Endothelial cell of umbilical vein (primary cell): ENCODE data around the gene MINDY2. TPM values are rescaled to one million over a fixed set of nuclear protein-coding genes. Genes with fewer than 3 reads are reported as not detected.

Experiments used
- BruUV-seq: library from RNA; stranded (reverse); fragments of 400-500 nt; replicated peaks from 2 replicates; lab custom pipeline; 2021; lab: Mats Ljungman, UMichigan
- CTCF ChIA-PET: fragments of 300-600, 350-600 bp; sonication (Branson Sonifier 250); formaldehyde crosslinking; loops from one replicate; lab custom pipeline; 2021; ENCODE audit warnings: antibody characterized with exemption, inconsistent platforms; lab: Charles Lee
- POLR2A ChIA-PET: fragments of 300-600, 350-600 bp; sonication (Branson Sonifier 250); formaldehyde crosslinking; loops from one replicate; lab custom pipeline; 2021; ENCODE audit warnings: antibody characterized with exemption, inconsistent platforms; lab: Charles Lee
- DNase-seq: peaks from one replicate; pipeline ENCODE4 v3.0.0-alpha.2; 2011; ENCODE audit warnings: low read depth, low spot score
- FAIRE-seq: peaks from 2 replicates; lab custom pipeline; 2011; peaks lifted over from hg19 to GRCh38; lab: Jason Lieb, UNC
- H2AFZ ChIP-seq: 2 replicates; pipeline ENCODE4 v1.6.0; 2012; ENCODE audit warnings: low read depth, low read length, control low read depth, inconsistent platforms
- H3K27ac ChIP-seq: 2 replicates; pipeline ENCODE4 v1.5.1; 2011; ENCODE audit warnings: low read depth, mild to moderate bottlenecking, control low read depth, low read length, moderate library complexity; ENCODE audit not compliant: insufficient read depth
- H3K27me3 ChIP-seq, 2 experiments: 2 replicates each; pipeline versions ENCODE4 v1.6.0 to v1.6.1; 2011; ENCODE audit warnings: low read length in 2 of 2, mixed read lengths in 1 of 2; ENCODE audit not compliant: control insufficient read depth in 2 of 2, insufficient read depth in 2 of 2
- H3K36me3 ChIP-seq, 2 experiments: 2 replicates in 1 of 2; 3 replicates in 1 of 2; pipeline ENCODE4 v1.5.1; 2011; ENCODE audit warnings: low read length in 2 of 2, mild to moderate bottlenecking in 1 of 2, moderate library complexity in 1 of 2; ENCODE audit not compliant: control insufficient read depth in 2 of 2, insufficient read depth in 2 of 2; ENCODE audit errors: extremely low read depth in 1 of 2
- H3K4me1 ChIP-seq: 3 replicates; pipeline ENCODE4 v1.5.1; 2011; ENCODE audit warnings: mild to moderate bottlenecking, low read length; ENCODE audit not compliant: control insufficient read depth, insufficient read depth; ENCODE audit errors: extremely low read depth
- H3K4me2 ChIP-seq: 2 replicates; pipeline ENCODE4 v1.6.1; 2011; ENCODE audit warnings: low read length, control low read depth, mixed read lengths; ENCODE audit not compliant: insufficient read depth
- H3K4me3 ChIP-seq, 3 experiments: fragments of 200-600 bp in 1 of 3; sonication (generic), shearing (Covaris generic) in 1 of 3; replicated peaks in 1 of 3; 2 replicates each; pipeline ENCODE4 v1.5.1; 2011 to 2016; ENCODE audit warnings: control low read depth in 3 of 3, low read length in 3 of 3, mild to moderate bottlenecking in 2 of 3, inconsistent platforms in 1 of 3, low read depth in 1 of 3, moderate library complexity in 1 of 3; ENCODE audit not compliant: insufficient read depth in 1 of 3
- H3K79me2 ChIP-seq: 2 replicates; pipeline ENCODE4 v1.6.0; 2012; ENCODE audit warnings: low read length, inconsistent platforms; ENCODE audit not compliant: control insufficient read depth, insufficient read depth
- H3K9ac ChIP-seq: replicated peaks from 2 replicates; pipeline ENCODE3; 2011; ENCODE audit warnings: low read length, control low read depth; ENCODE audit not compliant: insufficient read depth; ENCODE audit errors: extremely low read depth
- H3K9me1 ChIP-seq: replicated peaks from 3 replicates; pipeline ENCODE4 v1.6.0; 2011; ENCODE audit warnings: mild to moderate bottlenecking, low read length; ENCODE audit not compliant: control insufficient read depth, insufficient read depth; ENCODE audit errors: extremely low read depth
- H3K9me3 ChIP-seq: replicated peaks from 2 replicates; pipeline ENCODE4 v1.5.1; 2012; ENCODE audit warnings: low read length, inconsistent platforms; ENCODE audit not compliant: control insufficient read depth, insufficient read depth
- H4K20me1 ChIP-seq: replicated peaks from 2 replicates; pipeline ENCODE3; 2011; ENCODE audit warnings: mild to moderate bottlenecking, low read length; ENCODE audit not compliant: control insufficient read depth, insufficient read depth; ENCODE audit errors: extremely low read depth
- EZH2 ChIP-seq: IDR thresholded peaks from 2 replicates; pipeline ENCODE4 v1.6.1; 2012; ENCODE audit warnings: borderline replicate concordance, low read depth, mild to moderate bottlenecking, moderate library complexity, low read length, inconsistent platforms; ENCODE audit not compliant: severe bottlenecking
- FOS ChIP-seq: IDR thresholded peaks from 2 replicates; pipeline ENCODE4 v1.6.1; 2011; ENCODE audit warnings: mild to moderate bottlenecking, low read length, moderate library complexity, borderline replicate concordance; ENCODE audit not compliant: insufficient read depth
- GATA2 ChIP-seq: IDR thresholded peaks from 2 replicates; pipeline ENCODE4 v1.7.0; 2011; ENCODE audit warnings: low read depth, mild to moderate bottlenecking, moderate library complexity, mixed read lengths, low read length; ENCODE audit not compliant: insufficient read length, insufficient read depth
- JUN ChIP-seq: IDR thresholded peaks from 2 replicates; pipeline ENCODE4 v1.6.1; 2011; ENCODE audit warnings: borderline replicate concordance, low read depth; ENCODE audit not compliant: insufficient read length, insufficient read depth
- MYC ChIP-seq: IDR thresholded peaks from one replicate; pipeline ENCODE4 v1.6.1; 2011; ENCODE audit warnings: mild to moderate bottlenecking, low read depth, low read length
- POLR2A ChIP-seq: IDR thresholded peaks from 2 replicates; pipeline ENCODE4 v1.6.1; 2012; ENCODE audit warnings: low read depth, mild to moderate bottlenecking, control low read depth, low read length
- POLR2AphosphoS5 ChIP-seq: IDR thresholded peaks from 2 replicates; pipeline ENCODE4 v1.6.1; 2012; ENCODE audit warnings: low read depth, mild to moderate bottlenecking, control low read depth, low read length, moderate library complexity; ENCODE audit not compliant: insufficient read depth
- dilution Hi-C: fragments of 300-500 bp; cut with MboI; formaldehyde crosslinking; loops from one replicate; pipeline ENCODE4 v1.15.0; 2019; ENCODE audit warnings: low sequenced_read_pairs; ENCODE audit not compliant: extremely low pct_ligation_motif_present
- intact Hi-C: fragments of 100-400 bp; cut with micrococcal nuclease; formaldehyde crosslinking; loops from one replicate; pipeline ENCODE4 v1.10.0; 2022
- polyA plus RNA-seq, 4 experiments: library from polyadenylated mRNA; depleted of rRNA in 3 of 4; stranded (reverse) in 3 of 4; unstranded in 1 of 4; fragments of >200 nt; gene quantifications; 2 replicates each; pipeline versions ENCODE4 v1.2.1 to v1.2.3, GENCODE V29; 2011 to 2012; ENCODE audit warnings: missing spikeins in 1 of 4
- total RNA-seq: library from RNA; stranded (reverse); gene quantifications from 2 replicates; pipeline ENCODE4 v1.2.3, GENCODE V29; 2021
- TF ChIP-seq, protein P1 (sequence below): IDR thresholded peaks from 2 replicates; pipeline ENCODE4 v1.6.1; 2011; ENCODE audit not compliant: insufficient read depth, insufficient read length
- TF ChIP-seq, protein P2 (sequence below), 2 donors: IDR thresholded peaks; 1 replicate in 1 of 2; 2 replicates in 1 of 2; pipeline ENCODE4 v1.5.1; 2011; ENCODE audit warnings: low read length in 2 of 2, mild to moderate bottlenecking in 2 of 2, moderate library complexity in 2 of 2, control low read depth in 1 of 2, inconsistent platforms in 1 of 2, low read depth in 1 of 2; ENCODE audit not compliant: insufficient read depth in 1 of 2; ENCODE audit errors: extremely low read depth in 1 of 2

Gene MINDY2
- total and polyA plus RNA-seq, 2 donors (not counting 3 experiments of a cell fraction or from before 2014, with no cell fraction given), result 1.6 to 13.7 TPM

DNA sequence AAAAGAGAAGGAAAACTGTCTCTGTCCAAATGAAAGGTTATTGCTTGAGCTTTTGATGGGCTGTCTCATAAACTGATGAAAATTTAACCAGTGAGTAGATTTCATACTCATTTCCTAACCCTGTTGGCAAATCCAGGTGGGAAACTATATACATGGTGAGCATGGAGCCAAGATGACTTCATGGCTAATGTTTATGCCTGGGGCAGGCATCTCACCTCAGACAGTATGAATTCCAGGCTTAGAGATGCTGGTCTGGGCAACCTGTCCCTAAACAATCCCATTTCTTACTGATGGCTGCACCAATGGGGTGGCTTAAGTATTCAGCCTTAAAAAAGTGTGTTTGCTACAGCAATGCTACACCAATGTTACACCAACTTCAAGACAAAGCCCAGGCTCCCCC lies 104.2 kb downstream of the MINDY2 start:
- H3K9ac ChIP-seq, result no peak overlapping the region
- H3K9me3 ChIP-seq, result no peaks in the 10 kb centered on the region
- H3K79me2 ChIP-seq, result no peaks in the 10 kb centered on the region
- ChIA-PET POLR2A (interaction anchor here (0.6 kb wide), 1 partner anchor 236 kb away, joined by 3 read pairs; no protein-coding TSS in a partner anchor), CTCF (interaction anchor here (1.0 kb wide), 1 partner anchor 647 kb away, joined by 3 read pairs; no protein-coding TSS in a partner anchor)
- peaks cover 8 to 16% of the 10 kb centered on the region in 2 experiments for H3K36me3 ChIP-seq
- no peaks in the 10 kb centered on the region for H3K27me3 ChIP-seq
- H3K27ac ChIP-seq, result no peak overlapping the region
- FAIRE-seq, result no peak
- no peaks in the 10 kb centered on the region for H3K4me1 ChIP-seq
- dilution Hi-C loops, result no loop called here
- BruUV-seq, result no TSS peak
- no peak for TF ChIP-seq FOS
- TF ChIP-seq JUN, result no peak
- TF ChIP-seq MYC, result no peak
- TF ChIP-seq POLR2A, result no peak
- TF ChIP-seq, protein P1, sequence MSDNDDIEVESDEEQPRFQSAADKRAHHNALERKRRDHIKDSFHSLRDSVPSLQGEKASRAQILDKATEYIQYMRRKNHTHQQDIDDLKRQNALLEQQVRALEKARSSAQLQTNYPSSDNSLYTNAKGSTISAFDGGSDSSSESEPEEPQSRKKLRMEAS, result no peak
- TF ChIP-seq, protein P2, sequence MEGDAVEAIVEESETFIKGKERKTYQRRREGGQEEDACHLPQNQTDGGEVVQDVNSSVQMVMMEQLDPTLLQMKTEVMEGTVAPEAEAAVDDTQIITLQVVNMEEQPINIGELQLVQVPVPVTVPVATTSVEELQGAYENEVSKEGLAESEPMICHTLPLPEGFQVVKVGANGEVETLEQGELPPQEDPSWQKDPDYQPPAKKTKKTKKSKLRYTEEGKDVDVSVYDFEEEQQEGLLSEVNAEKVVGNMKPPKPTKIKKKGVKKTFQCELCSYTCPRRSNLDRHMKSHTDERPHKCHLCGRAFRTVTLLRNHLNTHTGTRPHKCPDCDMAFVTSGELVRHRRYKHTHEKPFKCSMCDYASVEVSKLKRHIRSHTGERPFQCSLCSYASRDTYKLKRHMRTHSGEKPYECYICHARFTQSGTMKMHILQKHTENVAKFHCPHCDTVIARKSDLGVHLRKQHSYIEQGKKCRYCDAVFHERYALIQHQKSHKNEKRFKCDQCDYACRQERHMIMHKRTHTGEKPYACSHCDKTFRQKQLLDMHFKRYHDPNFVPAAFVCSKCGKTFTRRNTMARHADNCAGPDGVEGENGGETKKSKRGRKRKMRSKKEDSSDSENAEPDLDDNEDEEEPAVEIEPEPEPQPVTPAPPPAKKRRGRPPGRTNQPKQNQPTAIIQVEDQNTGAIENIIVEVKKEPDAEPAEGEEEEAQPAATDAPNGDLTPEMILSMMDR (IDR thresholded peaks at IDR 0.05; ENCODE audit: extremely low read depth in 1 of 2, insufficient read depth in 1 of 2, low read depth in 1 of 2, low read length in 2 of 2), result no peak
- no peak for TF ChIP-seq EZH2
- TF ChIP-seq POLR2AphosphoS5, result no peak
- no peak for TF ChIP-seq GATA2
- no peak overlapping the region for H2AFZ ChIP-seq
- H4K20me1 ChIP-seq, result no peaks in the 10 kb centered on the region
- intact Hi-C loops, result loop anchor here (5.0 kb wide), 2 partner anchors 103 to 648 kb away; partner anchors contain the start of gene MINDY2
- no peak for DNase-seq
- H3K9me1 ChIP-seq, result no peaks in the 10 kb centered on the region
- H3K4me3 ChIP-seq, result no peak overlapping the region
- H3K4me2 ChIP-seq, result no peak overlapping the region
